Psoas muscle (tissue), 8 donors: Measurements from ENCODE around the gene ATF3. TPM values are rescaled to one million over a fixed set of nuclear protein-coding genes. Genes with fewer than 3 reads are reported as not detected.
"Not testable (repeated sequence)": the region's sequence is repeated elsewhere in the genome, so short reads cannot be mapped to it uniquely, and the experiment has no call there.

Experiments
- ATAC-seq, 4 donors: fragments of 200-7000 bp; cut with Tn5 transposase; one replicate each; pipeline ENCODE4 v1.9.1; 2020; ENCODE audit warnings: moderate library complexity in 3 of 4, mild to moderate bottlenecking in 2 of 4
- DNase-seq, 2 donors: peaks; one replicate each; pipeline ENCODE4 v3.0.0-alpha.2; 2020
- H3K27ac ChIP-seq: fragments of 200-600 bp; one replicate; pipeline ENCODE4 v1.8.0; 2022
- H3K27me3 ChIP-seq, 3 donors: fragments of 200-600 bp in 1 of 3; one replicate each; pipeline versions ENCODE4 v1.6.1 to v1.8.0; 2013 to 2022; ENCODE audit warnings: low read length in 2 of 3, mild to moderate bottlenecking in 2 of 3, moderate library complexity in 1 of 3; ENCODE audit not compliant: insufficient read depth in 3 of 3
- H3K36me3 ChIP-seq, 2 donors: fragments of 200-600 bp in 1 of 2; one replicate each; pipeline versions ENCODE4 v1.6.1 to v1.8.0; 2013 to 2022; ENCODE audit warnings: low read depth in 1 of 2, mild to moderate bottlenecking in 1 of 2, moderate library complexity in 1 of 2; ENCODE audit not compliant: insufficient read depth in 1 of 2
- H3K4me1 ChIP-seq: fragments of 200-600 bp; one replicate; pipeline ENCODE4 v1.8.0; 2022
- H3K4me3 ChIP-seq: fragments of 200-600 bp; one replicate; pipeline ENCODE4 v1.8.0; 2022; ENCODE audit warnings: mild to moderate bottlenecking
- H3K9me3 ChIP-seq: fragments of 200-600 bp; one replicate; pipeline ENCODE4 v1.8.0; 2022
- WGBS, 3 donors: extraction: QIAGEN DNeasy Blood & Tissue Kit; methylation state at CpG; one replicate each; pipeline versions ENCODE4 v1.1.6 to v1.1.7; 2013; 5-methylcytosine and 5-hydroxymethylcytosine counted together
- intact Hi-C, 2 donors: fragments of 100-400 bp; cut with DNase I; formaldehyde crosslinking; loops; one replicate each; pipeline versions ENCODE4 v1.11.0 to v1.14.2; 2022
- polyA plus RNA-seq, 3 donors: library from polyadenylated mRNA; stranded (reverse); fragments of 200-250 nt; gene quantifications; one replicate each; pipeline ENCODE4 v1.2.3, GENCODE V29; 2013
- total RNA-seq, 4 donors: library from RNA; stranded (reverse); fragmentation: NEBNext Ultra II Directional in 2 of 4; extraction: Animal tissue kit (Norgen Biotek cat#: 25700) in 2 of 4; gene quantifications; one replicate each; pipeline versions ENCODE4 v1.2.1 to v1.2.4, GENCODE V29; 2021 to 2023
- TF ChIP-seq, protein P1 (sequence below): fragments of 200-600 bp; IDR thresholded peaks from one replicate; pipeline ENCODE4 v1.8.0; 2022; ENCODE audit warnings: antibody characterized with exemption
- donor health status: healthy with polysubstance abuse.
- donor health status: DM: no; HTN: no; CAD: no; lungs with moderate emphysema.
- donor health status: Bipolar disorder and iron deficiency.
- donor health status: healthy.
- donor health status: DM: yes; HTN: yes; CAD: no.
- donor health status: DM: no; HTN: no; CAD: no.
- donor health status: DM: no; HTN: no; CAD: no.
- donor health status: DM: yes; HTN: yes; CAD: no.

Gene ATF3
- total and polyA plus RNA-seq, 7 donors = 6.6 to 51.3 (median 14.9) TPM

DNA sequence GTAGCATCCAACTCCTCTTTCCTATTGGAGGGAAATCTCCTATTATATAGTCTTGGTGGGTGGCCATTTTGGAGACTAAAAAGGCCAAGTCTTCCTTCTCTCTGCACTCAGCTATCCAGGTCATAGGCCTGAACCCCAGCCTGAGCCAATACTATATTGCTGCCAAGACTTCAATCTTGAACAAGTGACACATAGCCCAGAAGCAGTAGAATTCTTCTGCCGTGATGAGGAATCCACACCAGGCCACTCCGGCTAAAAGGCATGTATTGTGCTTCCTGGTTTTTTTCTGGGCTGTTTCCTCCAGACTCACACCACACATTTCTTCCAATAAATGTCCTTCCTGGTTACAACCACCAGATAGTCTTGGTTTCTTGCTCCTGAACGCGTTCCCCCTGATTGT is 43.0 kb downstream of the ATF3 start:
- Histone ChIP-seq H3K9me3 (no peaks in the 10 kb centered on the region), H3K27me3 (no peaks in the 10 kb centered on the region), H3K4me3 (no peak overlapping the region), H3K27ac (no peak overlapping the region), H3K36me3 (no peaks in the 10 kb centered on the region), H3K4me1 (no peaks in the 10 kb centered on the region)
- WGBS, 3 donors = 61 to 67% (median 66%) methylated on average over 4 of the region's 4 CpGs
- TF ChIP-seq, protein P1, sequence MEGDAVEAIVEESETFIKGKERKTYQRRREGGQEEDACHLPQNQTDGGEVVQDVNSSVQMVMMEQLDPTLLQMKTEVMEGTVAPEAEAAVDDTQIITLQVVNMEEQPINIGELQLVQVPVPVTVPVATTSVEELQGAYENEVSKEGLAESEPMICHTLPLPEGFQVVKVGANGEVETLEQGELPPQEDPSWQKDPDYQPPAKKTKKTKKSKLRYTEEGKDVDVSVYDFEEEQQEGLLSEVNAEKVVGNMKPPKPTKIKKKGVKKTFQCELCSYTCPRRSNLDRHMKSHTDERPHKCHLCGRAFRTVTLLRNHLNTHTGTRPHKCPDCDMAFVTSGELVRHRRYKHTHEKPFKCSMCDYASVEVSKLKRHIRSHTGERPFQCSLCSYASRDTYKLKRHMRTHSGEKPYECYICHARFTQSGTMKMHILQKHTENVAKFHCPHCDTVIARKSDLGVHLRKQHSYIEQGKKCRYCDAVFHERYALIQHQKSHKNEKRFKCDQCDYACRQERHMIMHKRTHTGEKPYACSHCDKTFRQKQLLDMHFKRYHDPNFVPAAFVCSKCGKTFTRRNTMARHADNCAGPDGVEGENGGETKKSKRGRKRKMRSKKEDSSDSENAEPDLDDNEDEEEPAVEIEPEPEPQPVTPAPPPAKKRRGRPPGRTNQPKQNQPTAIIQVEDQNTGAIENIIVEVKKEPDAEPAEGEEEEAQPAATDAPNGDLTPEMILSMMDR = no peak
- intact Hi-C loops = no loop called here
- DNase-seq = no peak
- ATAC-seq = no peak

DNA sequence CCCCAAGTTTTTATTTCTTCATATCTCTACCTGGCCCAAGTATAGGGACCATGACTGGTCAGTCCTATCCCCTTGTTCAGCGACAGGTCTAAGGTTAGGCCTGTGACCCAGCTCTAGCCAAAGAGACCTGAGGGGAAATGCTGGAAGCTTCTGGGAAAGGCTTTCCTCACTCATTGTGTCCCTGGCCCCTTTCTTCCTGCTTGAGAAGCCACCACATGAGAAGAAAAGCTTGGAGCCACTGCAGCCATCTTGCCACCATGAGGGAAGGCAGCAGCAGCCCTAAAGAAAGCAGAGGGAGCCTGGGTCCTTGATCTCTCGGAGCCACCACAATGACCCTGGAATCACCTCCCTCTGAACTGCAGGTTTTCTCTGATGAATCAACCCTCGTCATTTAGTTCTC is 43.4 kb downstream of the ATF3 start:
- no peak for DNase-seq
- WGBS, 3 donors = 96 to 97% (median 97%) methylated on average over 3 of the region's 3 CpGs
- no peak overlapping the region for H3K4me3 ChIP-seq
- TF ChIP-seq, protein P1 = no peak
- intact Hi-C loops = no loop called here
- no peaks in the 10 kb centered on the region for H3K4me1 ChIP-seq
- H3K36me3 ChIP-seq = no peaks in the 10 kb centered on the region
- H3K9me3 ChIP-seq = no peaks in the 10 kb centered on the region
- no peaks in the 10 kb centered on the region for H3K27me3 ChIP-seq
- ATAC-seq = no peak
- no peak overlapping the region for H3K27ac ChIP-seq

DNA sequence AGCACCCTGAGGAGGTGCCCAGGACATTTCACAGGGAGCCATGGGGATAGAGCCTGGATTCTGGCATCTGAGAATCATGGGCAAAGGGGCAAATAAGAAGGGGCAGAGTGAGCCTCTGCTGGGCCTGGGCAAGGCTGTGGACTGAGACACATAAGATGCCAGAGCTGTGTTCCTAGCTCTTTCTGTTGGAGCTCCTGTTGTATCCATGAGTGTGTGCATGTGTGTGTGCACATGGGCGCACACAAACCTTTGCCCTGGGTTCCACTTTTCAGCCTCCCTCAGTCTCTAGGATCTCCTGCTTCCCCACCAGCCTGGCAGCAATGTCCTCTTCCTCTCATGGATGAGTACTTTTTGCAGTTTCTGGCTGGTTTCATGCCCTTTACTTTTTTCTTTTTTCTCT is 44.0 kb downstream of the ATF3 start:
- no peaks in the 10 kb centered on the region for H3K36me3 ChIP-seq
- intact Hi-C loops = no loop called here
- ATAC-seq (no peak), DNase-seq (no peak)
- H3K4me1 ChIP-seq = no peaks in the 10 kb centered on the region
- 97 to 100% (median 100%) methylated on average over 1 of the region's 1 CpG for WGBS, 3 donors
- no peak overlapping the region for H3K4me3 ChIP-seq
- no peaks in the 10 kb centered on the region for H3K9me3 ChIP-seq
- H3K27me3 ChIP-seq = no peaks in the 10 kb centered on the region
- TF ChIP-seq, protein P1 = no peak
- H3K27ac ChIP-seq = no peak overlapping the region

DNA sequence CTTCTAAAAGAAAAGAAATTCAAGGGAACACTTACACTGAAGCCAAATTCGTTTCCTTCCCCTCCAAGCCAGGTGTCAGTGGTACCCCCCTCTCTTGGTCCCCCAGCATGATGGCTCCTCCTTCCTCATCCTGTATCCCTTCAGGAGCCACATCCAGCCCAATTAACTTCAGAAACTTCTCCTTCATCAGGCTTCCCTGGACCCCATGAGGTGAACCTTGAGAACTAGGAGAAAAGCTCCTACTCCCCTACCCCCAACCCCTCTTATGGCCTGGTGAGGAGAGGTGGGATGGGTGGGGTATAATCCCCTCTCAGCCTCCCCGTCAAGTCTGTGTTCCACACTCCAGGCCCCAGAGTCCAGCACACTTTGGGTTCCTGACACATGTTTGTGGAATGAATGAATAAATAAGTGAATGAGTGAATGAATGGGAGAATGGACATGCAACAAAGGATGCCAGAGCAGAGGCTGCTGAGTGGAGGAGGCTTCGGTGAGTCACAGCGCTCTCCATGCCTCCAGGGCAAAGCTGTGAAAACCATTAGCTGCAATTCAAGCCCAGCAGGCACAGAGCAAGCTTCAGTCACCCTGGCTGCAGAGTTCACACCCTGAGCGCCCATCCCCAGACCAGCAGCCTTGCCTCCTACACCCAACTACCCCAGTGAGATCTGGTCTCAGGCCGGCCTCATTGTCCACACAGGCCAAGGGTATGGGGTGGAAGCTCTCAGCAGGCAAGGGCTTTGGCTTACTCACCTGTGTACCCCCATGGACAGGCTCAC is 47.3 kb downstream of the ATF3 start:
- 73 to 77% (median 77%) methylated on average over 6 of the region's 6 CpGs for WGBS, 3 donors
- Histone ChIP-seq H3K9me3 (no peaks in the 10 kb centered on the region), H3K4me3 (no peak overlapping the region), H3K27ac (no peak overlapping the region), H3K36me3 (no peaks in the 10 kb centered on the region), H3K27me3 (no peaks in the 10 kb centered on the region), H3K4me1 (no peaks in the 10 kb centered on the region)
- TF ChIP-seq, protein P1 = no peak
- DNase-seq (no peak), ATAC-seq (no peak)
- intact Hi-C loops = no loop called here

DNA sequence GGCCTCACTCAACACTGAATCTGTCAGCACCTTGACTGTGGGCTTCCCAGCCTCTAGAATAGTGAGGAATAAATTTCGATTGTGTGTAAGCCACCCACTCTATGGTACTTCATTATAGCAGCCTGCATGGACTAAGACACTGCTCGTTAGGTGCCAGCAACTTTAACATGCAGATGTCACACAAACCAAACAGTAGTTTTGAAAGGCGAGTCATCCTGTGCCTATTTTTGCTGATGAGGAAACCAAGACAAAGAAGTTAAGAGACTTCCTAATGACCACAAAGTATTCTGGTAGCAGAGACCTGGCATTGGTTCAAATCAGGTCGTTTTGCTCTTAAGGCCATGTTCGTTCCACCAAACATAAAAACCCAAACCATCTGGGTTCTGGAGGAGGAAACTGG is 48.2 kb downstream of the ATF3 start:
- TF ChIP-seq, protein P1 = no peak
- no peaks in the 10 kb centered on the region for H3K4me1 ChIP-seq
- no peaks in the 10 kb centered on the region for H3K36me3 ChIP-seq
- WGBS, 3 donors = 69 to 76% (median 74%) methylated on average over 5 of the region's 5 CpGs
- DNase-seq (no peak), ATAC-seq (no peak)
- no peak overlapping the region for H3K4me3 ChIP-seq
- no peaks in the 10 kb centered on the region for H3K27me3 ChIP-seq
- intact Hi-C loops = no loop called here
- H3K9me3 ChIP-seq = no peaks in the 10 kb centered on the region
- no peak overlapping the region for H3K27ac ChIP-seq

DNA sequence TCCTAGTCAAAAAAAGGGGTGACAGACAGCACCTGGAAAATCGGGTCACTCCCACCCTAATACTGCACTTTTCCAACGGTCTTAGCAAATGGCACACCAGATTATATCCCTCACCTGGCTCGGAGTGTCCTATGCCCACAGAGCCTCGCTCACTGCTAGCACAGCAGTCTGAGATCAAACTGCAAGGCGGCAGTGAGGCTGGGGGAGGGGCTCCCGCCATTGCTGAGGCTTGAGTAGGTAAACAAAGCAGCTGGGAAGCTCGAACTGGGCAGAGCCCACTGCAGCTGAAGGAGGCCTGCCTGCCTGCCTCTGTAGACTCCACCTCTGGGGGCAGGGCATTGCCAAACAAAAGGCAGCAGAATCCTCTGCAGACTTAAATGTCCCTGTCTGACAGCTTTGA is 49.7 kb downstream of the ATF3 start:
- DNase-seq, ATAC-seq, H3K27ac ChIP-seq, H3K4me3 ChIP-seq, H3K9me3 ChIP-seq, H3K27me3 ChIP-seq, intact Hi-C loops, H3K36me3 ChIP-seq, H3K4me1 ChIP-seq: not testable (repeated sequence)
- 64 to 67% (median 64%) methylated on average over 7 of the region's 7 CpGs for WGBS, 3 donors
